SK-N-SH treated with all-trans-retinoic acid at 6 μM for 48 hours (cell line): ENCODE data around the gene GALM.

ENCODE experiments used
- ARNTL ChIP-seq: fragments of 450-650 bp; formaldehyde crosslinking; IDR thresholded peaks from 2 replicates; pipeline ENCODE4 v1.5.0; 2020; ENCODE audit warnings: low read depth, mild to moderate bottlenecking, moderate library complexity, borderline replicate concordance
- GLIS3 ChIP-seq: fragments of 250-450 bp; sonication (Bioruptor Pico); IDR thresholded peaks from 2 replicates; pipeline ENCODE4 v1.5.0; 2020; ENCODE audit warnings: mild to moderate bottlenecking, moderate library complexity
- PPARA ChIP-seq: fragments of 250-450 bp; sonication (Bioruptor Pico); IDR thresholded peaks from 2 replicates; pipeline ENCODE4 v1.5.0; 2020; ENCODE audit warnings: mild to moderate bottlenecking, borderline replicate concordance
- RARB ChIP-seq: fragments of 250-450 bp; sonication (Bioruptor Pico); IDR thresholded peaks from 2 replicates; pipeline ENCODE4 v1.8.0; 2021; ENCODE audit warnings: mild to moderate bottlenecking, moderate library complexity
- ZC3H10 ChIP-seq: fragments of 250-450 bp; sonication (Bioruptor Pico); IDR thresholded peaks from 2 replicates; pipeline ENCODE4 v1.5.1; 2021; ENCODE audit warnings: mild to moderate bottlenecking, moderate library complexity
- ZFP30 ChIP-seq: fragments of 450-650 bp; formaldehyde crosslinking; IDR thresholded peaks from 2 replicates; pipeline ENCODE4 v1.5.0; 2022; ENCODE audit warnings: mild to moderate bottlenecking, moderate library complexity
- TF ChIP-seq, protein P1 (sequence below): fragments of 250-450 bp; sonication (Bioruptor Pico); IDR thresholded peaks from 2 replicates; pipeline ENCODE4 v1.8.0; 2020; ENCODE audit warnings: mild to moderate bottlenecking, moderate library complexity, borderline replicate concordance
- TF ChIP-seq, protein P2 (sequence below): fragments of 250-450 bp; sonication (Bioruptor Pico); IDR thresholded peaks from 2 replicates; pipeline ENCODE4 v1.8.0; 2021; ENCODE audit warnings: low read depth, mild to moderate bottlenecking, moderate library complexity, borderline replicate concordance

GRCh38 chr2:38692636-38693318 is 26.9 kb downstream of the GALM start:
- TF ChIP-seq, protein P1, sequence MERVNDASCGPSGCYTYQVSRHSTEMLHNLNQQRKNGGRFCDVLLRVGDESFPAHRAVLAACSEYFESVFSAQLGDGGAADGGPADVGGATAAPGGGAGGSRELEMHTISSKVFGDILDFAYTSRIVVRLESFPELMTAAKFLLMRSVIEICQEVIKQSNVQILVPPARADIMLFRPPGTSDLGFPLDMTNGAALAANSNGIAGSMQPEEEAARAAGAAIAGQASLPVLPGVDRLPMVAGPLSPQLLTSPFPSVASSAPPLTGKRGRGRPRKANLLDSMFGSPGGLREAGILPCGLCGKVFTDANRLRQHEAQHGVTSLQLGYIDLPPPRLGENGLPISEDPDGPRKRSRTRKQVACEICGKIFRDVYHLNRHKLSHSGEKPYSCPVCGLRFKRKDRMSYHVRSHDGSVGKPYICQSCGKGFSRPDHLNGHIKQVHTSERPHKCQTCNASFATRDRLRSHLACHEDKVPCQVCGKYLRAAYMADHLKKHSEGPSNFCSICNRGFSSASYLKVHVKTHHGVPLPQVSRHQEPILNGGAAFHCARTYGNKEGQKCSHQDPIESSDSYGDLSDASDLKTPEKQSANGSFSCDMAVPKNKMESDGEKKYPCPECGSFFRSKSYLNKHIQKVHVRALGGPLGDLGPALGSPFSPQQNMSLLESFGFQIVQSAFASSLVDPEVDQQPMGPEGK (CRISPR knock-in tag) = no peak
- no peak for TF ChIP-seq ZFP30 (CRISPR knock-in tag)
- TF ChIP-seq ARNTL = no peak
- TF ChIP-seq GLIS3 (CRISPR knock-in tag) = no peak
- TF ChIP-seq, protein P2, sequence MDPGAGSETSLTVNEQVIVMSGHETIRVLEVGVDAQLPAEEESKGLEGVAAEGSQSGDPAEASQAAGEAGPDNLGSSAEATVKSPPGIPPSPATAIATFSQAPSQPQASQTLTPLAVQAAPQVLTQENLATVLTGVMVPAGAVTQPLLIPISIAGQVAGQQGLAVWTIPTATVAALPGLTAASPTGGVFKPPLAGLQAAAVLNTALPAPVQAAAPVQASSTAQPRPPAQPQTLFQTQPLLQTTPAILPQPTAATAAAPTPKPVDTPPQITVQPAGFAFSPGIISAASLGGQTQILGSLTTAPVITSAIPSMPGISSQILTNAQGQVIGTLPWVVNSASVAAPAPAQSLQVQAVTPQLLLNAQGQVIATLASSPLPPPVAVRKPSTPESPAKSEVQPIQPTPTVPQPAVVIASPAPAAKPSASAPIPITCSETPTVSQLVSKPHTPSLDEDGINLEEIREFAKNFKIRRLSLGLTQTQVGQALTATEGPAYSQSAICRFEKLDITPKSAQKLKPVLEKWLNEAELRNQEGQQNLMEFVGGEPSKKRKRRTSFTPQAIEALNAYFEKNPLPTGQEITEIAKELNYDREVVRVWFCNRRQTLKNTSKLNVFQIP (CRISPR knock-in tag) = no peak
- no peak for TF ChIP-seq ZC3H10
- no peak for TF ChIP-seq PPARA (CRISPR knock-in tag)
- TF ChIP-seq RARB (CRISPR knock-in tag) = no peak
